Right ventricle myocardium inferior (tissue), 1 donor: ENCODE results near the gene TCF4. TPM values are rescaled to one million over a fixed set of nuclear protein-coding genes. Genes with fewer than 3 reads are reported as not detected.

Experiments used
- ATAC-seq: fragments of 200-7000 bp; cut with Tn5 transposase; one replicate; pipeline ENCODE4 v1.9.1; 2020; ENCODE audit warnings: mild to moderate bottlenecking, moderate library complexity
- DNase-seq: peaks from one replicate; pipeline ENCODE4 v3.0.0; 2021; ENCODE audit errors: missing footprints
- intact Hi-C: fragments of 100-400 bp; cut with DNase I; formaldehyde crosslinking; loops from one replicate; pipeline ENCODE4 v1.11.0; 2022
- total RNA-seq: library from RNA; stranded (reverse); fragmentation: NEBNext Ultra II Directional; extraction: Animal tissue kit (Norgen Biotek cat#: 25700); gene quantifications from one replicate; pipeline ENCODE4 v1.2.1, GENCODE V29; 2021
- donor health status: DM: no; HTN: yes; CAD: no; lungs with severe emphysema.

The TCF4 gene
- total RNA-seq, 1 donor from 2014 or later, result 57.8 TPM

- ATAC-seq (no peak), DNase-seq (no peak)
- intact Hi-C loops, result no loop called here
Observed at GRCh38 chr18:55287149-55287806, 300.7 kb downstream of the TCF4 start.

DNA sequence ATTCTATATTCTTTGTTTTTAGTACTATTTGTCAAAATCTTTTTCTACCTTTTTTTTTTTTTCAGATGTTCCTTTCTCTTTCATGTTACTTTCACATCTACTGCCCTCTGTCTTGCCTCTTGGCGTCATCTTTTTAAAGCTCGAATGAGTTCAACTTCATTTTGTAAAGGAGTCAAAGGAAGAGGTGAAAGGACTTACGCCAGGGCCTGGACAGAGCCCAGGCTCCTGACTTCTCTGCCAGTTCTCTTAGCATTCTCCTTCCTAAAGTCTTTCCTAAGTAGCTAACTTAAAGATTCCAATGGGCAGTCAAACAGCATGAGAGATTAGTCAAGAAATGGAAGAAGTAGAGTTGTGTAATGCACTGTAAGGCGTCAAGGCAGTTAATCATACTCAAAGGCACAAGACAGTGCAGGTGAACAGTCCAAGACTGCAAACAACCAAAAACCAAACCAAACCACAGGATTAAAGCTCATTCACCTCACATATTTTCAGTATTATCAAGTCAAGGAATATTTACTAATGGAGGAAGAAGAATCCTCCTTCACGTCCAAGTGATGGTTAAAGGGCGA lies 301.7 kb downstream of the TCF4 start:
- peak; percentile 18 for ATAC-seq
- intact Hi-C loops, result no loop called here
- no peak for DNase-seq

- DNase-seq (no peak), ATAC-seq (peak; percentile 71)
- intact Hi-C loops, result no loop called here
Observed at GRCh38 chr18:55284614-55285013, 303.4 kb downstream of the TCF4 start.

- intact Hi-C loops, result no loop called here
- ATAC-seq, result no peak
Observed at GRCh38 chr18:55283309-55283708, 304.7 kb downstream of the TCF4 start.

DNA sequence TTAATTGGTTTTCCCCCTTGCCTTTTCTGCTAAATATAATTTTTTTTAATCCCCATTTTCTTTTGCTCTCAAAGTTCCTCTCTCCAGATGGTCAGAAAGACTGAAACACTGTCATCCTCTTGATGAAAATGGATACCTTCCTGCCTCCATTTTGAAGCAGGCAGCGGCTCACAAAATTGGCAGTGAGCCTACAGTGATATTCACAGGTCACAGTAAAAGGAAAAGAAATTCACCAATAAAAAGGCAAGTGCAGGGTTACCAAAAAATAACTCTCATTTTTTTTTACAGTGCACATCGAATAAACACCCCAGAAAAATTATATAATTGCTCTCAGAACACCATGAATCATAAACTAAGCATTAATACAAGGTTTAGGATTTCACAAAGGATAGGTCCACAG lies 307.5 kb downstream of the TCF4 start:
- intact Hi-C loops, result no loop called here
- DNase-seq (no peak), ATAC-seq (no peak)

More at GRCh38 chr18:55283309-55283708, 304.7 kb downstream of the TCF4 start:
- DNase-seq, result no peak

- DNase-seq (no peak), ATAC-seq (peak; percentile 56)
- intact Hi-C loops, result no loop called here
Observed at GRCh38 chr18:55275039-55275901, 312.7 kb downstream of the TCF4 start.

DNA sequence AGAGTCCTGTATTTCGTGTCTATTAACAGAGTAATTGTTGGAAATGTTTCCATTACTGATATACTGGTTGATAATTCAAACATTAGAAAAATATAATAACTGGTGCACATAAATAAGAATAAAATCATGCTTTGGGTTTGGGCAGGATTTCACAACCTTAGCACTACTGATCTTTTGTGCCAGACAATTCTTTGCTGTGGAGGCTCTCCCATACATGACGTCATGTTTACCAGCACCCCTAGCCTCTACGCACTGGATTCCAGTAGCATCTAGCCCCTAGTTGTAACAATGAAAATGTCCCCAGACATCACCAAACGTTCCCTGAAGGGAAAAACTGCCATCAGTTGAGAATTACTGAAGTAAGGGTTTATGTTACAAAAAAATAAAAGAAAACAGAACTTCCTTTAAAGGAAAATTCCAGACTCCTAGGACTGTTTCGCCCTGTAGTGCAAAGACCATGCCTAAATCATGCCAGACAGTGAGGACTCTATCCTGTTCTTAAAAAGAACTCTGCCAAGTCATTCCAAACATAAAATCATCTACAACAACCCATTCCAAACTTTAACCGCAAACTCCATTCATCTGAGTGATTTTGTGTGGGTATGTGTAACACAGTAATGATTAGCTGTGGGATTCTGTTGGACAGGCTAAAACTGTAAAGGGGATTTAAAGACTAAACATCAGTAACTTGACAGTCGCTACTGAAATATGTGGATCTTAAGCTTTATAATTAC lies 315.3 kb downstream of the TCF4 start:
- peak; percentile 71 for ATAC-seq
- no peak for DNase-seq
- intact Hi-C loops, result no loop called here

DNA sequence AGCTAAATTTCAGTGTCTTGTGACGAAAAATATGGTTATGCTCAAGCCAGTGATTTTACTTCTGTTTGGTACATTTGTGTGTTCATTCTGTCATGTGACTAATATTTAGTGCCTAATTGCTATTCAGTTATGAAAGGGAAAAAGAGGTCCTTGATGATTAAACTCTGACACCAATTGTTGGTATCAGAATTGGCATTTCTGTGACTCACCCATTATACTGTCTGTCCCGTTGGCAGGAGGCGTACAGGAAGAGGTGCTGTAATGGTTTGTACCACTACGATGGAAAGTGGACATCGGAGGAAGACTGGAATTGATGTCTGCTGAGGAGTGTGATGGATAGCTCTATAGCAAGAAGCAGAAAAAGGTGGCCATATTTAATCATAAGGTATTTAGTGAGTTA lies 318.4 kb downstream of the TCF4 start:
- ATAC-seq, result no peak
- intact Hi-C loops, result loop anchor here (10.0 kb wide), 1 partner anchor 45 kb away; no protein-coding TSS in a partner anchor
- DNase-seq, result no peak

GRCh38 chr18:55268628-55269275 lies 319.2 kb downstream of the TCF4 start:
- intact Hi-C loops, result loop anchor here (10.0 kb wide), 1 partner anchor 46 kb away; no protein-coding TSS in a partner anchor
- no peak for ATAC-seq
- DNase-seq, result no peak

GRCh38 chr18:55268151-55268601 lies 319.8 kb downstream of the TCF4 start:
- DNase-seq (no peak), ATAC-seq (no peak)
- intact Hi-C loops, result loop anchor here (10.0 kb wide), 1 partner anchor 47 kb away; no protein-coding TSS in a partner anchor

DNA sequence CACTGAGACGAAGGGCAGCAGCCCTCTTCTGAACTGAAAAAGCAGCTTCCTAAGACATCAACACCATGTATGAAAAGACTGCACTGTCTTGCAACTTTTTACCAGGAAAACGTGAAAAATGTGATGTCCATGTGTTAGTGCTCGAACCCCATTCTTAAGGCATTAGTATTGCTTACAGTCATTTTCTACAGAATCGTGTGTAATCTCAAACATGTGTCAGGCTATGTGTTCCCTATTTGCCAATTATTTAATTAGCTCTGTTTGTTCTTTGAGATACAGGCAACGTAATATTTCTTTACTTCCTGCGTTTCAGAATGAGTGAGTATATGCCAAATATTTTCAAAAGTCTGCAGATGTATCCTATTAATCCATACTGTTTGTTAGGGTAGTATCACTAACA lies 321.0 kb downstream of the TCF4 start:
- intact Hi-C loops, result loop anchor here (10.0 kb wide), 1 partner anchor 48 kb away; no protein-coding TSS in a partner anchor
- ATAC-seq (no peak), DNase-seq (no peak)

- ATAC-seq, result peak; percentile 44
- no peak for DNase-seq
- intact Hi-C loops, result loop anchor here (10.0 kb wide), 1 partner anchor 49 kb away; no protein-coding TSS in a partner anchor
Observed at GRCh38 chr18:55265984-55266383, 322.0 kb downstream of the TCF4 start.

DNA sequence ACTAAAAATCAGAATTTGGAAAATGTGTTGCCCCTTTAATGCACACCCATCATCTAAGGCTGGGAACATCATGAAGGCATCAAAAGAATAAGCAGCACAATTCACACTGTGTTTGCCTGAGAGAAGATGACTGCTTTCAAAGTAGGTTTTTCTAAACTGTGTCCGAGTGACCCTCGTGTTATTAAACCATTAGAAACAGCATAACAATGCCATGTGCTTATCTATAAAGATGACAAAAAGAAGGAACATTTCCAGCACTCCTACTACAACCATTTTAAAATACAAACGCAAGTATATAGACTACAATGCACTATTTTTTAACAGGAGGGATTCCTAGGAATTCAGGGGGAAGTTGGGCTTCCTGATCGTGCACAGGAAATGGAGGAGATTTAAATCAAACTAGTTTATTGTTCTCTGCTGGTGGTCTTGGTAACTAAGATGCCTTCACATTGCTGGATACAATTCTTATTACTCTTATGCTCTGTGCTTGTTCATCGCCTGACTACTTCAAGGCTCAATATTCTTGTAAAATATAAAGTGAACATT lies 322.8 kb downstream of the TCF4 start:
- ATAC-seq (no peak), DNase-seq (no peak)
- intact Hi-C loops, result loop anchor here (10.0 kb wide), 1 partner anchor 50 kb away; no protein-coding TSS in a partner anchor

DNA sequence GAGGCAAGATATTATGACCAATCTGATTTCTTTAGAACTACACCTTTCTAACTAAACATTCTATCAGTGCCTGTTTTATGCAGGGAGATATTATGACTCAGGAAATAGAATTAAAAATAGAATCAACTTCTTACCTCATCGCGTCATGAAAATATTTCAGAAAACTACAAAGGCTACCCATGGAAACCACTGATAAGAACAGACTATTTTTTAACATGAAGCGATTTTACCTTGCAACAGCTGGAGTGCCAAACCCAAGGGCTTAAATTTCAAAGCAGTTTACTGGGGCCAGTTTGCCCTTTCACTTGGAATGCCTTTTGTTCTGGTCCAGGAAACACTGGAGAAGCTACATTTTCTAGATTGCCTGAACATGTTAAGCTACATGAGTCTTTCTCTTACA lies 323.9 kb downstream of the TCF4 start:
- ATAC-seq (no peak), DNase-seq (no peak)
- intact Hi-C loops, result loop anchor here (10.0 kb wide), 1 partner anchor 51 kb away; no protein-coding TSS in a partner anchor

DNA sequence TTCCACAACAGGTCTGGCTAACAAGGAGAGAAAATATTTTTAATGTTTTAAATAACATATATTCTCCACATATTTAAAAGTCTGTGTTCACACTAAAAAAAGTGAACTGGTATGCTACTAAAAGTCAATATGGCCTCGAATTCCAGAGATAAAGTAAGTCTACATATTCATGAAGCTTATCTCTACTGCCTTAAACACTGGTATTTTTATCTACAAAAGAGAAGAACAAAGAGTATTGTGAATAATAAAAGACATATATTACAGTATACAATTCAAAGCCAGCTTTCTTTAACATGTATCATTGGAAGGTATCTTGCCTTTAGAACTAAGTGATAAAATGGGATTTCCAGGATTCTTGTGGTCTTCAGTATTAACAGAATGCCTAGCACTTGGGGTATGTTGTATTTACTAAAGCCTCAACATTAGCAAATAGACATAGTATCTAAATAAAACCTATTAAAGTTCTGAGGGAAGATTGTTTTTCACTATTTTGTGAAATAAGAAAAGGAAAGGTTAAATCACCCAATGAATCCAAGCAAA lies 325.9 kb downstream of the TCF4 start:
- no peak for ATAC-seq

GRCh38 chr18:55261253-55261652 lies 326.7 kb downstream of the TCF4 start:
- DNase-seq, result no peak
- no peak for ATAC-seq
- intact Hi-C loops, result loop anchor here (10.0 kb wide), 1 partner anchor 54 kb away; no protein-coding TSS in a partner anchor

More for the DNA sequence above, 325.9 kb downstream of the TCF4 start:
- no peak for DNase-seq
- intact Hi-C loops, result loop anchor here (10.0 kb wide), 1 partner anchor 53 kb away; no protein-coding TSS in a partner anchor

GRCh38 chr18:55258088-55258487 lies 329.9 kb downstream of the TCF4 start:
- ATAC-seq, result no peak
- intact Hi-C loops, result no loop called here
- DNase-seq, result no peak

DNA sequence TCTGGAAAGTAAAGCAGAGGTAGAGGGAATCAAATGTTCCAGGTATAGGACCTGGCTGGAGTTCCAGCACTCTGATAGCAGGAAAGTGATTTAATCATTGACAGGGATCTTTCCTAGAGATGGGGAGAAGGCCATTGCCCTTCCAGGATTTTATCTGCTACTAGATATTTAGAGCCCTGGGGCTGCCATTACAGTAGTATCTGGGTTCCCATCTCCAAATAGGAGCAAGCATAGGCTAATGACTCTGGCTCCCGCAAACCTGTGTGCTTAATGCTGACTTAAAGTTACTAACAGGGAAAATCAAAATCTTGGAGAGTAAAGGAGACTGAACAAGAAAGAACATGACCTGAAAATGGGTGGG lies 331.1 kb downstream of the TCF4 start:
- no peak for DNase-seq
- ATAC-seq, result no peak
- intact Hi-C loops, result no loop called here
